ENCODE measurements around the gene SPDYE3. TPM values are rescaled to one million over a fixed set of nuclear protein-coding genes. Genes with fewer than 3 reads are reported as not detected.
"Not testable (repeated sequence)": the region's sequence is repeated elsewhere in the genome, so short reads cannot be mapped to it uniquely, and the experiment has no call there.

The SPDYE3 gene
- total and polyA plus RNA-seq, 2 of the 4 experiments (the other 2 are of a cell fraction) = not detected

DNA sequence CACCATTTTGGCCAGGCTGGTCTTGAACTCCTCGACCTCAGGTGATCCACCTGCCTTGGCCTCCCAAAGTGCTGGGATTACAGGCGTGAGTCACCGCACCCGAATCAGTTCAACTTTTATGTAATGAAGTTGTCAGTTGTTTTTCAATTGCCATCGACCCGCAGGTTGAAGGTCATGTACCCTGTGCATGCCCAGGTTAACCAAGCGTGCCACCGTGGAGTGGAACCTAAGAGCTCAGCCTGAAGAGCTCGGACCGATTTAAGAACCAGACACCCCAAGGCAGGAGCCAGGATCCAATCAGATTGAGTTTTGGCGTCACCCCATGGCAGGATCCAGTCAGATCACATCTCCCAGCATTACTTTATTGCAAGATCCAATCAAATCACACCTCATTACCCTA, 19.4 kb downstream of the SPDYE3 start:
- H3K36me3 ChIP-seq (ENCODE audit: control insufficient read depth, insufficient read depth, low read length); H3K18ac ChIP-seq (ENCODE audit: low read depth, low read length); ATAC-seq (ENCODE audit: low read depth); H3K4me1 ChIP-seq (ENCODE audit: control insufficient read depth, insufficient read depth, low read length); H2BK5ac ChIP-seq (ENCODE audit: low read depth, low read length, poor library complexity, severe bottlenecking); intact Hi-C loops (cut with micrococcal nuclease); H2AK5ac ChIP-seq (ENCODE audit: low read depth, low read length); H3K27ac ChIP-seq (ENCODE audit: insufficient read depth, low read length); dilution Hi-C loops (cut with HindIII; ENCODE audit: low sequenced_read_pairs, unreplicated experiment); CTCF ChIA-PET; H3K9me3 ChIP-seq (ENCODE audit: control insufficient read depth, insufficient read depth, low read length); BruUV-seq (replicated peaks); H2BK15ac ChIP-seq (ENCODE audit: low read depth, low read length); H3K4me3 ChIP-seq (ENCODE audit: insufficient read depth, low read depth, low read length); H4K8ac ChIP-seq (ENCODE audit: low read depth in 2 of 2, low read length in 2 of 2); H3K4ac ChIP-seq (ENCODE audit: low read depth, low read length); H2AK9ac ChIP-seq (replicated peaks; ENCODE audit: low read depth, low read length, poor library complexity); H4K91ac ChIP-seq (ENCODE audit: insufficient read depth, low read depth, low read length); H3K4me2 ChIP-seq (ENCODE audit: low read depth, low read length); H3K23ac ChIP-seq (ENCODE audit: low read depth, low read length); H2AFZ ChIP-seq (replicated peaks; ENCODE audit: low read length, poor library complexity); in situ Hi-C loops (cut with MboI; ENCODE audit: low sequenced_read_pairs); H3K9me1 ChIP-seq (ENCODE audit: insufficient read depth, low read length); H3K9ac ChIP-seq (ENCODE audit: low read depth, low read length); H2BK20ac ChIP-seq (ENCODE audit: low read depth, low read length); H3K56ac ChIP-seq (ENCODE audit: extremely low read depth, insufficient read depth, low read length); DNase-seq; H4K5ac ChIP-seq (ENCODE audit: low read depth, low read length); H4K20me1 ChIP-seq (ENCODE audit: insufficient read depth, low read length); H3K79me1 ChIP-seq (ENCODE audit: low read depth in 1 of 2, low read length in 2 of 2); H3K14ac ChIP-seq (replicated peaks; ENCODE audit: low read depth, low read length); H3K27me3 ChIP-seq (ENCODE audit: control insufficient read depth, insufficient read depth, low read length); POLR2A ChIA-PET (ENCODE audit: unreplicated experiment); H2BK120ac ChIP-seq (ENCODE audit: low read depth, low read length): not testable (repeated sequence)
- no CpG with 5 or more reads among the region's 11 CpGs for WGBS, 2 experiments (ENCODE audit: extremely low coverage in 2 of 2, insufficient read length in 1 of 2)
